Glutamatergic neuron (in vitro differentiated cells): ENCODE results near the gene TP63. TPM values are rescaled to one million over a fixed set of nuclear protein-coding genes. Genes with fewer than 3 reads are reported as not detected.

Experiments used
- DNase-seq: peaks from one replicate; pipeline ENCODE4 v3.0.0; 2022
- H3K27ac Mint-ChIP-seq: one replicate; pipeline ENCODE4 v1.8.0; 2020; ENCODE audit warnings: mild to moderate bottlenecking, mixed read lengths, inconsistent platforms; ENCODE audit not compliant: unreplicated experiment
- H3K27me3 Mint-ChIP-seq: one replicate; pipeline ENCODE4 v1.8.0; 2020; ENCODE audit warnings: mild to moderate bottlenecking, moderate library complexity, mixed read lengths, inconsistent platforms; ENCODE audit not compliant: unreplicated experiment
- H3K36me3 Mint-ChIP-seq: one replicate; pipeline ENCODE4 v1.8.0; 2020; ENCODE audit warnings: mild to moderate bottlenecking, mixed read lengths, inconsistent platforms; ENCODE audit not compliant: unreplicated experiment
- H3K4me1 Mint-ChIP-seq: one replicate; pipeline ENCODE4 v1.8.0; 2020; ENCODE audit warnings: mild to moderate bottlenecking, low read depth, mixed read lengths, inconsistent platforms; ENCODE audit not compliant: unreplicated experiment
- H3K4me3 Mint-ChIP-seq: one replicate; pipeline ENCODE4 v1.8.0; 2020; ENCODE audit warnings: mild to moderate bottlenecking, mixed read lengths, inconsistent platforms; ENCODE audit not compliant: unreplicated experiment
- H3K9me3 Mint-ChIP-seq: one replicate; pipeline ENCODE4 v1.8.0; 2020; ENCODE audit warnings: mild to moderate bottlenecking, moderate library complexity, mixed read lengths, inconsistent platforms; ENCODE audit not compliant: unreplicated experiment
- total RNA-seq: library from RNA; stranded (reverse); fragmentation: NEBNext Ultra II Directional; extraction: Animal tissue kit (Norgen Biotek cat#: 25700); gene quantifications from one replicate; pipeline ENCODE4 v1.2.1, GENCODE V29; 2021; ENCODE audit not compliant: unreplicated experiment
- TF ChIP-seq, protein P1 (sequence below): fragments of 200-600 bp; sonication (generic); IDR thresholded peaks from one replicate; pipeline ENCODE4 v1.5.0; 2021; ENCODE audit not compliant: partially characterized antibody, unreplicated experiment

The TP63 gene
- total RNA-seq, 1 donor from 2014 or later = not detected

DNA sequence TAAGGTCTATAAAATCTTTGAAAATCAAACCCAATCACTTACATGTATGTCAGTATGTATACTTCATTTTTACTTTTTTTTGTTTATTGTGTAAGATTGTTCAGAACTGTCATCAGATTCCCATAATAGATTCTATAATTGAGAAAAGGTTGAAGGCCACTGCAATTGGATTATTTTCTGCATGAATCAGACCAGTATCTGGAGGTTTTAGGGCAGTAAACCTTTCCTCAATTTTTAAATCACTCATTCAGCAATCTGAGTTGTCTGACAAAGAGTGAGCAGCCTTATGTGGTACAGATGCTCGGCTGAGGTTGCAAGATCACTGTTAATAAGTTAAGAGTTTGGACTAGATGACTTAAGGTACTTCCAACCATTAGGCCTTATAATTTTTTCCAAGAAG, 96.0 kb downstream of the TP63 start:
- H3K36me3 Mint-ChIP-seq = no peaks in the 10 kb centered on the region
- DNase-seq = no peak
- no peaks in the 10 kb centered on the region for H3K27me3 Mint-ChIP-seq
- no peak overlapping the region for H3K4me3 Mint-ChIP-seq
- TF ChIP-seq, protein P1, sequence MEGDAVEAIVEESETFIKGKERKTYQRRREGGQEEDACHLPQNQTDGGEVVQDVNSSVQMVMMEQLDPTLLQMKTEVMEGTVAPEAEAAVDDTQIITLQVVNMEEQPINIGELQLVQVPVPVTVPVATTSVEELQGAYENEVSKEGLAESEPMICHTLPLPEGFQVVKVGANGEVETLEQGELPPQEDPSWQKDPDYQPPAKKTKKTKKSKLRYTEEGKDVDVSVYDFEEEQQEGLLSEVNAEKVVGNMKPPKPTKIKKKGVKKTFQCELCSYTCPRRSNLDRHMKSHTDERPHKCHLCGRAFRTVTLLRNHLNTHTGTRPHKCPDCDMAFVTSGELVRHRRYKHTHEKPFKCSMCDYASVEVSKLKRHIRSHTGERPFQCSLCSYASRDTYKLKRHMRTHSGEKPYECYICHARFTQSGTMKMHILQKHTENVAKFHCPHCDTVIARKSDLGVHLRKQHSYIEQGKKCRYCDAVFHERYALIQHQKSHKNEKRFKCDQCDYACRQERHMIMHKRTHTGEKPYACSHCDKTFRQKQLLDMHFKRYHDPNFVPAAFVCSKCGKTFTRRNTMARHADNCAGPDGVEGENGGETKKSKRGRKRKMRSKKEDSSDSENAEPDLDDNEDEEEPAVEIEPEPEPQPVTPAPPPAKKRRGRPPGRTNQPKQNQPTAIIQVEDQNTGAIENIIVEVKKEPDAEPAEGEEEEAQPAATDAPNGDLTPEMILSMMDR = no peak
- no peak overlapping the region for H3K27ac Mint-ChIP-seq
- H3K4me1 Mint-ChIP-seq = peaks cover 3% of the 10 kb centered on the region
- H3K9me3 Mint-ChIP-seq = peaks cover under 1% of the 10 kb centered on the region

DNA sequence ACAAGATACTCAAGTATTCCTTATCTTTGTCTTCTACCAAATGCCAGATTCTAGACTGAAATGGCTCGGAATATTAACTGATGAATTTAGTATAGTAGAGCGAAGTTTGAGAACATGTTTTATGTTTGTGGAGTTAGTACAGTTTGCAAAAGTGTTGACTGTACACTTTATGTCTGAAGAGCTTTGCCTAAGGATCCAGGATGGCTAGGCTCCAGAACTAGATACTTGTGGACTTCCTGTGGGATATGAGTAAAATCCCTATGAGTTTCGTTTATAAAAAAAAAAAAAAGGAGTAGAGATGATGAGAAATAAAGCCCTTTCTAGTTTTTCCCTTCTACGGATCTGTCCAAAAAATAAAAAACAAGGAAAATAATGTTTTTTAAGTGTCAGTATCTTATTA, 96.7 kb downstream of the TP63 start:
- Mint-ChIP-seq H3K36me3 (no peaks in the 10 kb centered on the region), H3K4me1 (peaks cover 3% of the 10 kb centered on the region), H3K27ac (no peak overlapping the region), H3K4me3 (no peak overlapping the region), H3K9me3 (no peaks in the 10 kb centered on the region), H3K27me3 (no peaks in the 10 kb centered on the region)
- TF ChIP-seq, protein P1 = no peak
- no peak for DNase-seq

DNA sequence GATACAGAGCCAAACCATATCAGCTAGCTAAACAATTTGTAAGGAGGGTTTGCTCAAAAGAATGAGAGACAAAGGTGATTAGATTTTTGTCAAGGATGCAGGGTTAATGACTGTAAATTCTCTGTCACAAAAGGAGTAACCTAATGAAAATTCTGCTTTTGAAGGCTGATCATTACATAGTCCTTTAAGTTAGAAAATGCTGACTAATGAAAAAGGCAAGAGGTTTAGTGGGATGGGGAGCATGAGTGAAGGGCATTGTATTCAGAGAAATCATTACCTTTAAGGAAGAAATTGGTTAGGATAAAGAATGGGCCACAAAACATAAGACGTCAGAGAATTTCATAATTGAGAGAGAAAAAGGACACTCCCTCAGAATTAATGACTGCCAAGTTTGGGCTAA, 97.7 kb downstream of the TP63 start:
- peaks cover 3% of the 10 kb centered on the region for H3K4me1 Mint-ChIP-seq

DNA sequence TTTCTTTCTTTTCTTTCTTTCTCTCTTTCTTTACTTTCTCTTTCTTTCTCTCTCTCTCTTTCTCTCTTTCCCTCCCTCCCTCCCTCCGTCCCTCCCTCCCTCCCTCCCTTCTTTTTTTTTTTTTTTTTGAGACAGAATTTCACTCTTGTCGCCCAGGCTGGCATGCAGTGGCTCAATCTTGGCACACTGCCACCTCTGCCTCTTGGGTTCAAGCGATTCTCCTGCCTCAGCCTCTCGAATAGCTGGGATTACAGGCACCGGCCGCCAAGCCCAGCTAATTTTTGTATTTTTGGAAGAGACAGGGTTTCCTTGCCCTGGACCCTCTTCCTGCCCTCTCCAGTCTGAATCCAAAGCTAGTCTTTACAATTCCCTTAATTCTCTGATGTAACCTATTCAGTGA, 102.9 kb downstream of the TP63 start:
- no peak for DNase-seq
- TF ChIP-seq, protein P1 = no peak
- Mint-ChIP-seq H3K4me3 (no peak overlapping the region), H3K27me3 (no peaks in the 10 kb centered on the region), H3K9me3 (no peaks in the 10 kb centered on the region), H3K27ac (no peak overlapping the region), H3K4me1 (no peaks in the 10 kb centered on the region), H3K36me3 (no peaks in the 10 kb centered on the region)

More for the DNA sequence above, 97.7 kb downstream of the TP63 start:
- Mint-ChIP-seq H3K4me3 (no peak overlapping the region), H3K27me3 (no peaks in the 10 kb centered on the region), H3K27ac (no peak overlapping the region), H3K9me3 (no peaks in the 10 kb centered on the region), H3K36me3 (no peaks in the 10 kb centered on the region)
- TF ChIP-seq, protein P1 = no peak
- no peak for DNase-seq

DNA sequence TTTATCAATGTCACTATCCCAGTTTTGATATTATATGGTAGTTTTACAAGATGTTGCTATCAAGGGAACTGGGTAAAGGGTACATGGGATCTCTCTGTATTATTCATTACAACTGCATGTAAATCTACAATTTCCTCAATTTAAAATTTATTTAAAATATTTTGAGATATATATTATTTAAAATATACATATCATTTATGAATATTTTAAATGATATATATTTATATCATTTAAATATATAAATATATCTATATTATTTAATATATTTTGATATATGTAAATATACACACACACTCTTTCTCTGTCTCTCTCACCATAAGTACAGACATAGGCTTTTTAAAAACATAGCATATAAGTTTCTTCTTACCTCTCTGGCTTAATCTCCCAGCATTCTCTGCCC, 104.7 kb downstream of the TP63 start:
- TF ChIP-seq, protein P1 = no peak
- Mint-ChIP-seq H3K4me1 (no peaks in the 10 kb centered on the region), H3K9me3 (peaks cover 1% of the 10 kb centered on the region), H3K36me3 (no peaks in the 10 kb centered on the region), H3K4me3 (no peak overlapping the region), H3K27ac (no peak overlapping the region), H3K27me3 (no peaks in the 10 kb centered on the region)
- DNase-seq = no peak
